Stimulated activated CD4-positive, alpha-beta T cell treated with anti-CD3 and anti-CD28 coated beads, TNF-alpha, amount 100 ng/mL, for 48 hours (primary cell): ENCODE measurements around the gene CASP2.

Experiments
- DNase-seq, 3 donors: peaks; one replicate each; pipeline ENCODE4 v3.0.0-alpha.2; 2020; ENCODE audit warnings: low read depth in 3 of 3

CASP2 gene

DNA sequence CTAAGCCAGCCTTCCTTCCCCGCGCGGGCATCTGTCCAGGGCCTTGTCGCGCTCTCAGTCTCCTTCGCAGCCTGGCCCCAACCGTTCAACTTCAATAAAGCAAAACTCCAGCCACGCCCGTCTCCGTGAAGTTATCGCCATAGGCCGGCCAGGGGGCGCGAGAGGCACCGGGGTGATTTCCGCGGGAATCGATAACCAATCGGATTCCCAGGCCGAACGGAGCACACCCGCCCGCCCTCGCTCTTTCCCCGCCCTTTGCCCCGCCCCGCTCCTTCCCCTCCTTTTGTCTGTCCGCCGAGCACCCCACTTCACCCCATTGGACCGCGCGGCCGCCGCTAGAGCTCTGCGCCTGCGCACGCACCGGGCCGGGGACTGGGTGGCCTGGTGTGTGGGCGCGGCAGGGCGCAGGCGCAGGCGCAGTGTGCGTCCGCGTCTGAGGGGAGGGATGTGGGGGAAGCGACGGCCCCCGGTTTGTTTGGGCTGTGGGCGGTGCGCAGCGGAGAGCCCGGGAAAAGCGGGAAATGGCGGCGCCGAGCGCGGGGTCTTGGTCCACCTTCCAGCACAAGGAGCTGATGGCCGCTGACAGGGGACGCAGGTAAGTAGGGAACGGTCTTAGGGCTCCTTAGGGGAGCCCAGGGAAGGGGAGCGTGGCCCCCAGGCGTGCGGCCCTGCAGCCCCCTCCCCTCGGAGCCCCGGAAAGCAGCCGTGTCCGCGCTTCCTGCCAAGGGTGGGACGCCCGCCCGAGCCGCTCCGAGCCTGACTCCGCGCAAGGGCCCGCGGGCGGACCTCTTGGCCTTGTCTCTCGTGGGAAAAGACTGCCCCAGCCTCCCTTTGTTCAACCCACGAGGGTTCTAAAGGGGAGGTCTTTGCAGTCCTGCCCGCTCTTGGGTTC lies at the start of gene CASP2:
Gene CASP2 (plus strand): TSS at position 417 of the 892 bp plus-strand sequence. CDS start 105 bp downstream, at position 522.
- DNase-seq = peak; percentile 98 to 99 (median 98)

DNA sequence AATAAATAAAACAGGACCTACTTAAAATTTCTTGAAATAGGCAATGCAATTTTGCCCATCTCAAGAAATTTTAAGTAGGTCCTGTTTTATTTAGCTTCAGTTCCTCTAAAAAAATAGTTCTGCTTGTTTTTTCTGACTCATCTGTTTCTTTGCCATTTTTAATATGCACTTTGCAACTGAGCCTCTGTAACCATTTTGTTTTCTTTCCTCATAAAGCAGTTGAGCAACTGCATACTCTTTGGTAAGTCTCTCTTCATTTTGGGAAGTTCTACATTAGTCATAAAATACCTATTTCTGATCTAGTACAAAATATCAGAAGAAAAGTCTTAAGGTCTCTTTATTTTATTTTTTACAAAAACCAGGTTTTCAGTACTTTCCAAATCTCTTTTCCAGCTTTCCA lies 48.3 kb upstream of the CASP2 start:
- DNase-seq = no peak

DNA sequence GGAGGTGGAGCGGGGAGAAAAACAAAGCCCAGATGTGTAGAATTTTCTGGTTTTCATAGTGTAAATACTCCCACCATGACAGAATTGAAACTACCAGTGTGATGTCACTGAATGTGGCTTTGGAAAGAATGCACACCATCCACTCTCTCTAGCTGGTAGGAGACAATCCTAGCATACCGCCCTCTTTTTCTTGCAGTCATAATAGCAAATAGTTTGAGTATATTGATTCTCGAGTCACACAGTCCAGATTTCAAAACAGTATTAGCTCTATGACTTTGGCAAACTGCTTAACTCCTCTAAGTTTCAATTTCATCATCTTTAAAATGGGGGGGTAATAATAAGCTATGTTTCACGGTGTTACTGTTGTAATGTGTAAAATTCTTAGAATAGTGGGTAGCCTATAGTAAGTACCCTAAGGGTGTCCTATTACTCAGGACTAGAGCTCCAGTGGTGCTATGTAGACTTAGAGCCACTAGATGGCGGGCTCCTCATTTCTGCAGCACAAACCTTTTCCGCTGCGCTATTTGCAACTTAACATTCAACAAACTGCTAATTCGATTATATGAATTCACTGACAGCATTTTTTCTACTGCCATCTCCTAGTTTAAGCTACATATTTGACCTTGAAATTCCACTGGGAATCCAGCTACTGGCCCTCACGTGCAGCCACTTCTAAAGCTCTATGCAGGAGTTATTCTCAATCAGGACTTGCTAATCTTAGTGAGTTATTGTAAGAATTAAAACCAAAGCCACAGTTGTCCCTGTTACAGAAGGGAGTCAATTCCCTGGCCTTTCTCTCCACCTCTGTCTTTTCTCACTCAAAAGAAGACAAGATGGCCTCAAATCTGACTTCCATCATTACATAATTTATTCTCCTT lies 47.6 kb upstream of the CASP2 start:
- DNase-seq = peak in 2 of 3 donors; percentile 30 to 44

DNA sequence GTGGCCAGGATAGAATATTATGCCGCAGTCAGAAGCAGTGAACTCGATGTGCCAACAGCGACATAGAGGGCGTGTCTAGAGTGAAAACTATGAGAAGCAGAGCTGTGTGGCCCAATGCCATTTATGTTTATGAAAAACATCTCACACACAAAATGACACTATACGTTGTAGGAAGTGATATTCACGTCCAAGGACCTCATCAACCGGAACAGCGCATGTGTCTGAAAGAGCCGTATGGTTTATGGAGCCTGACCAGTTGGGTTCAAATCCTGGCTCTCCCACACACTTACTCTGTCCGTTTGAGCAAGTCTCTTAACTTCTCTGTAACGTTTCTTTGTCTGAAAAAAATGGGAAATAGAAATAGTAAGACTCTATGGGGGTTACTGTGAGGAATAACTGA lies 45.8 kb upstream of the CASP2 start:
- no peak for DNase-seq

DNA sequence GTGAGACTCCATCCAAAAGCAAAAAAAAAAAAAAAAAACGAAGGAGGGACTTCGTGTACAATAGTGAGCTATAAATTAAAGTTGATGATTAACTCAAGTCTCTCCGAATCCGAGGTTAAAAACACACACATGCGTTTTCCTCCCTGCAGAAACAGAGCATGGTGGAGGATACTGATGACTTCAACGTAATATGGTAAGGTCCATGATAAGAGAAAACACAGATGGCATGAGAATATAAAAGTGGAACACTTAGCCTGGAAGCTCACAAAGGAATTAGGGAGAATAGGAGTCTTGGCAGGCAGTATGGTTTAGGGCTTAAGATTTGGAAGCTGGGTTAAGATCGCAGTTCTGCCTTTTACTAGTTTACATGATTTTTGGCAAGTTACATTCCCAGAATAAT lies 45.0 kb upstream of the CASP2 start:
- no peak for DNase-seq

DNA sequence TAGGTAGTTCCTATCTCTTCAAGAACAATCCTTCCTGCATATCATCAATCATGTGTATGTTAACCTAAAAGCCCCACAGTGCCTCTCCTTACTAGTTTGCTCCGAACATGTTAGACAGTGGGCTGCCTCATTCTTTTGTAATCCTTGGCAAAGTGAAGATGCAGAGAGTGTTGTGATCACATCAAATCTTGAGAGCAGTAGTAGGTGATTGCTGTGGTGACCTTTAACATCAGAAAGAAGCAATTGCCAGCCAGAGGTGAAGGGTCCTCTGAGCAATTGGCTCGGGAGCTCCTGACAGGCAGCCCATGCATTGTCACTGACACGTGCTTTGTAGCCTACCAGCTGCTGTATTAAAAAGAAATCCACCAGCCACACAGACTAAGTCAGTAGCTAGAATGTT lies 44.5 kb upstream of the CASP2 start:
- no peak for DNase-seq

DNA sequence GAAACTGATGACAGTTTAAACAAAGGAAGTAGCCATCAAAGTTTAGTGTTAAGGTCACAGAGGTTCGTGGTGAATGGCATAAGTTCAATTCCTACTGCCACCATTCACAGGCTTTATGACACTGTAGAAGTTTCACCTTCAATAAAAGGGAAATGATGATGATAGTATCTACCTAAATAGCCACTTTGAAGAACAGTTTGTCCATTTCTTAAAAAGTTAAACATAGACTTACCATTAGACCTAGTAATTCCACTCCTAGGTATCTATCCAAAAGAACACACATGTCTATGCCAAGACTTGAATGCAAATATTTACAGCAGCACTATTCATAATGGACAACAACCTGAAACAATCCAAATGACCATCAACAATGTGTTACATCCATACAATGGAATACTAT lies 43.8 kb upstream of the CASP2 start:
- DNase-seq = no peak

DNA sequence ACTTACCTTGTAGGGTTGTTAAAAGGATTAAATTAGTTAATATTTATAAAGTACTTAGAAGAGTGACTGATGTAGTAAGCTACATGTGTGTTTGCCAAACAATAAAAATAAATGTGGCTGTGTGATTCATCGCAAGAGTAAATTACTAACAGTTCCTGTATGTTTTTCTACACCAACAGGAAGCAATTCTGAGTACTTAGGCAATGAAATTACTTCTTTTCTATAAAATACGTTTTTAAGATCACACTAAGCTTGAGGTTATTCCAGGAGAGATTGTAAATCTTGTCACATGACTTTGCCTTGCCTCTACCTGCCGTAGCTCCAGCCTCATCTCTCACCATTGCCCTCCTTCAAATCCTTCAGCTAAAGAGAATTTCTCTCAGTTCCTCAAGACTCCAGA lies 43.0 kb upstream of the CASP2 start:
- DNase-seq = no peak

DNA sequence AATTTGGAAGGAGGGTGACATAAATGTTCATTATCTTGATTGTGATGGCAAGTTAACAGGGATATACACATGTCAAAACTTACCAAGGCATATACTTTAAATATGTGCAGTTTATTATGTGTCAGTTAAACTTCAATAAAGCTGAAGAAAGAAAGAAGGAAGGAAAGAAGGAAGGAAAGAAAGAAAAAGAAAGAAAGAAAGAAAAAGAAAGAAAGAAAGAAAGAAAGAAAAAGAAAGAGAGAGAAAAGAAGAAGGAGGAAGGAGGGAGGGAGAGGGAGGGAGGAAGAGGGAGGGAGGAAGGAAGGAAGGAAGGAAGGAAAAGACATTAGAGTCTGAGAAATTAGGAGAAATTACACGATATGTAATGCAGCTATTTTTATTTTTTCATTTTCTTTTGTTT lies 40.8 kb upstream of the CASP2 start:
- DNase-seq = no peak

DNA sequence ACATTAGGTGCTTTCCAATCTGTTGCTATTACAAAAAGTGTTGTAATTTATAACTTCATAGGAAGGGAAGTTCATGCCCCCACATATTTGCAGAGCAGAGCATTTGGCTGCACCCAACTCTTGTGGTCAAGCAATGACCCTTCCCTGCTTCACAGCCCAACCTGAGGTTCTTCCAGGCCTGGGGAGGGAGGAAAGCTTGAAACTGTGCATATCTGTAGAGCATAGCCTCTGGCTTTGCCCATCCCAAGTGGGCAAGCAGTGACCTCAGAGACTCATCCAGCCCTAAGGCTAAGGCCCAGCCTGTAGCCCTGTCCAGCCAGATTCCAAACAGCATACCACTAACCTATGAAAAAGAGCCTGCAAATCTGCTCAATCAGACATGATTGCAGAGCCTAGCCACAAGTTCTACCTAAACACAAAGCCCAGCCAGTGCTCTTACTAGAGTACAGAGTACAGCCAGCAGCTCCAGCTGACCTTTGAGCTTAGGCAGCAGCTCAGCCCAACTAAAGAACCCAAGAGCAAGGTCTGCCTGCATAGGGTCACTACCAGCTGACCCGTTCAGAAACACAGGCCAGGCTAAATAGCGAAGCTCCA lies 39.3 kb upstream of the CASP2 start:
- DNase-seq = no peak

DNA sequence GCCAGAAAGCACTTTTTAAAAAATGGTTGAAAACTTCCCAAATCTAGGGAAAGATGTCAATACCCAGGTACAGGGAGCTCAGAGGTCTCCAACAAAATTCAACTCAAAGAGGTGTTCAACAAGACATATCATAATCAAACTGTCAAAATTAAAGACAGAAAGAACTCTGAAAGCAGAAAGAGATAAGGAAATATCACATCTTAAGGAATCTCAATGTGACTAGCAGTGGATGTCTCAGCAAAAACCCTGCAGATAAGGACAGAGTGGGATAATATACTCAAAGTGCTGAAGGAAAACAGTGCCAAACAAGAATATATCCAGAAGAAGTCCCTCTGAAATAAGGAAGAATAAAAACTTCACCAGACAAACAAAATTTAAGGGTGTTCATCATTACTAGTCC lies 38.0 kb upstream of the CASP2 start:
- DNase-seq = no peak

DNA sequence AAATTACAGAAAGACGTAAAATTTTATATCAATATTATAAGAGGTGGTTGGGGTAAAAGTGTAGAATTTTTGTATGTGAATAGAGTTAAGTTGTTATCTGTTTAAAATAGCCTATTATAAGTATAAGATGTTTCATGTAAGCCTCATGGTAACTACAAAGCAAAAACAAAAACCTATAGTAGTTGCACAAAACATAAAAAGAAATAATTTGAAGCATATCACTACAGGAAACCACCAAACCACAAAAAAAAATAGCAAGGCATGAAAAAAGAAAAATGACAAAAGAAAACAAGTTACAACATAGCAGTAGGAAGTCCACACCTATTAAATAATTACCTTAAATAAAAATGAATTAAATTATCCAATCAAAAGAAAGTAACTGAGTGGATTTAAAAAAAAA lies 37.3 kb upstream of the CASP2 start:
- no peak for DNase-seq

DNA sequence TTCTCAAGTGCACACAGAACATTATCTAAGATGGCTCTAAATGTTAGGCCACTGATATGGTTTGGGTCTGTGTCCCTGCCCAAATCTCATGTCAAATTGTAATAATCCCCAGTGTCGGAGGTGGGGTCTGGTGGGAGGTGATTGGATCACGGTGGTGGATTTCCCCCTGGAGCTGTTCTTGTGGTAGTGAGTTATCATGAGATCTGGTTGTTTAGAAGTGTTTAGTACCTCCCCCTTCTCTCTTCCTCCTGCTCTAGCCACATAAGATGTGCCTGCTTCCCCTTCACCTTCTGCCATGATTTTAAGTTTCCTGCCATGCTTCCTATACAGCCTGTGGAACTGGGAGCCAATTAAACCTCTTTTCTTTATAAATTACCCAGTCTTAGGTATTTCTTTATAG lies 36.1 kb upstream of the CASP2 start:
- no peak for DNase-seq

DNA sequence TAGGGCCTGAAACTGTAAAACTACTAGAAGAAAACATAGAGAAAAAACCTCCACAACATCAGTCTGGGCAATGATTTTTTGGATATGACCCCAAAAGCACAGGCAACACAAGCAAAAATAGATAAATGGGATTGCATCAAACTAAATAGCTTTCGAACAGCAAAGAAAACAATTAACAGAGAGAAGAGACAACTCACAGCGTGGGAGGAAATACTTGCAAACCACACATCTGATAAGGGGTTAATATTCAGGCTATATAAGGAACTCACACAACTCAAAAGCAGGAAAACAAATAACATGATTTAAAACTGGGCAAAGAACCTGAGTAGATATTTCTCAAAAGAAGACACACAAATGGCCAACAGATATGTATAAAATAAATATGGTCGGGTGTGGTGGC lies 32.6 kb upstream of the CASP2 start:
- DNase-seq = no peak

DNA sequence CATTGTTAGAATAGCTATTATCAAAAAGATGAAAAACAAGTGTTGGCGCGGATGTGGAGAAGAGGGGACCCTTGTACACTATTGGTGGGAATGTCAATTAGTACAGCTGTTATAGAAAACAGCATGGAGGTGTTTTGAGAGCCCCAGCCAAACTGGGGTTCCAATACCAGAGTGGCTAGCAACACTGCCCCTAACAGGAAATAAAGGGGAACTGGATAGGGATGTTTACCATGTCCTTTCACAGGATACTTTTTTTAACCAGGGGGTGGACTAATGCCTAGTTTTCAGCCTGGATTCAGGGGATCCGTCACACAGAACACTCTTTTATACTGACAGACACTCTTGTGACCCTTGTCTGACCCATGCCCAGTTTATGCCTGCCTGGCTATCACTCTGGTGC lies 31.8 kb upstream of the CASP2 start:
- no peak for DNase-seq

DNA sequence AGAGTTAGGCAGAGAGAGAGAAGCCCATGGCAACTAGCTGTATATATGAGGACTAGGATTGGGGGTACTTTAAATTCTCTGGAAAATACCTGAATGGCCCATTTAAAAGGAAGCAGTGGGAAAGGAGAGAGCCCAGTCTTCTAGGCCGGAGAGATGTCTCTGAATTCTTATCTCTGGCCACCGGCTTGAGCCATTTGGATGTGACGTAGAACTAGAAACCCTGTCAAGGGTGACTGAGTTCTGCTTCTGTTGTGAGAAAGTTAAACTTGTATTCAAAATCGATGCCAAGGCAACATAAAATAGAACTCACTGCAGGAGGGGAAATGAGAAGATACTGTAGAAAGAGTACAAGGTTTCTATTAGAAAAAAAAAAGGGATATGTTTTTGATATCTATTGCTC lies 31.2 kb upstream of the CASP2 start:
- DNase-seq = no peak

DNA sequence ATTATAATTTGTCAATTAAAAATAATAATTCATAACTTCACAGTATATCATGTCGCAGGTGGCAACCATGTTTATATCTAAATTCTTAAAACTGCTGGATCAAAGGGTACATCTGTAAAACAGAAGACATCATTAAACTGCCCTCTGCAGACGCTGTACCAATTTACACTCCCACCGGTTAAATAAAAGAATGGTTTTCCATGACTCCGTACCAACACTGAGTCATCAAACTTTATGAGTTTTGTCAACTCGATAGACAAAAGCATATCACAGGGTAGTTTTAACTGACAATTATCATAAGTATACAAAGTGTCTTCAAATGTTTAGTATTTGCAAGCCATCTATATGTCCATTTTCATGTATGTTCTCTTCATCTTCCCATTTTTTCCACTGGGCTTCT lies 30.6 kb upstream of the CASP2 start:
- no peak for DNase-seq

DNA sequence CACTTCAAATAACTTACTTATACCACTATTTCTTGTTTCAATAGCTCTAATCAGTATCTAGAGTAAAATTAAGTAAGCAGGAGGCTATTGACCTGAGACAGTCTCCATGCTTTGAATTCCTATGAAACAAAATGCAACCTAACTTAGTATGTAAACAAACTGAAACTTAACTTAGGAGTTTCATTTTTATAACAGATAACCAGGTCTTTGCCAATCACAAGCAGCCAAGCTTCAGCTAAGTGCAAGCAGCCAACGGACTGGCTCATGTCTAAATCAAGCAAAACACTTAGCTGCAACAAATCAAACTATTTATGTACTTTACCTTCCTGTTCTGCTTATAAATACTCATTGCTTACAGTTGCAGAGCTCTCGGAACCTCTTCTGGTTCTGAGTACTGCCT lies 29.3 kb upstream of the CASP2 start:
- DNase-seq = no peak

DNA sequence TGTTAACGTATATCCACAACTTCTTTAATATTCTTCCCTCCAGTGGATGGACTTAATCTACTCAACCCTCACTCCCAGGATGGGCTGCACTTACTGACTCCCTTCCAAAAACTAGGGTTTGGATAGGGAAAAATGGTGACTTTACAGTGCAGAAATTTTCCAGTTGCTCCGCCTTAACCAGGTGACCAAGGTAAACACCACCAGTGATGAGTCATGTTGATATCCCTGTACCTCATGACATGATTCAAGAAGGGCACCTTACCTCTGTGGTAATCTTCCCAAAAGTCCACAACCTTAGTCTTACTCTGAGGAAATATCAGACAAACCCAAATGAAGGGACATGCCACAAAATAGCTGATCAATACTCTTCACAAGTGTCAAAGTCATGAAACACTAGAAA lies 28.4 kb upstream of the CASP2 start:
- no peak for DNase-seq

DNA sequence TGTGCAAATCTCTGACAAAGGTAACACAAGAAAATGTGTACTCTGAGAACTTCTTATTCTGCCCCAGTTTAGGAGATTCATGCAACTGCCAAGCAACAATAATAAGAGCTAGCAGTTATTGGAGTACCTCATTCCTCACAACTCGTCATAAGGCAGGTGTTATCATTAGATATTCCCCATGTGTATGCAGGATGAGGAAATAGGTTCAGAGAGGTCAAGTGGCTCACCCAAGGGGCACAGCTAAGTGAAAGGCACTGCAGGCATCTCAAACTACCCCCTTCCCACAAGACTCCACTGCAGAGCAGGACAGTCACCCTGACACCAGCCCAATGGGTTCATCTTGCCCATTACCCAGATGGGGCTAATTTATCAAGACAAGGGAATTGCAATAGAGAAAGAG lies 26.2 kb upstream of the CASP2 start:
- DNase-seq = no peak

DNA sequence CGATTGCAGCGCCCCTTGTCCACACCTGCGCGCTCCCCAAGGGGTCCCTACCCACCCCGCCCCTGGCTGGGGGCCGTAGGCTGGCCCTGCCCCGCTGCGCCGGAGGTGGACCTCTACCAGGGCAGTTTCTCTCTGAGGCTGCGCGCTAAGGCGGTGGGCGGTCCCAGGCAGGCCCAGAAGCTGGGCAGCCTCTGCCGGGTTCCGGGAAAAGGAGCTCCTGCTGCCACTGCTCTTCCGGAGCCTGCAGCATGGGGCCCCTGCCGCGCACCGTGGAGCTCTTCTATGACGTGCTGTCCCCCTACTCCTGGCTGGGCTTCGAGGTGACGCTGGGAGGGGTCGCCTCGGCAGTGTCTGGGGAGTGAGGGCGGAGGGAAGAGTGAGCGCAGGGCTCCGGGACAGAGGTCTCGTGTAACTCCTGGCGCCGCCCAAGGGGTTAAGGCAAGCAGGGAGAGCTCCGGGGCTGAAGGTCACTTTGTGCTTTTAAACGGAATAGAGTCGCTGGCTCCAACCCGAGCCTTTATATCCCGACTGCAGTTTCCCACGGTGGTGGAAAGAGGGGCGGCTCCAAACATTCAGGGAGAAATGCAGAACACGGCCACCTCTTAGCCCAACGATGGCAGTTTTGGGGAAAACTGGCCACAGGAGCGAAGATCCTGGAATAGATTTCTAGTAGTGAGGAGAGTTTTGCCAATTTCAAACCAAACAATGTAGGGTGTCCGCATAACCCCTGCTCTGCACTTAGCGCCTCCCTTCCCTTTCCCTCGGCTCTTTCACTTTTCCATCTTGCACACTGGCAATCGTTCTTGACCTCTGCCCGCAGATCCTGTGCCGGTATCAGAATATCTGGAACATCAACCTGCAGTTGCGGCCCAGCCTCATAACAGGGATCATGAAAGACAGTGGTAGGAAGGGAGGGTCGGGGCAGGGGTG lies 24.6 kb upstream of the CASP2 start, which contains the start of gene GSTK1:
Gene GSTK1 (plus strand): TSS at position 176 of the 930 bp plus-strand sequence. CDS start 73 bp downstream, at position 249.
- DNase-seq = peak; percentile 58 to 81 (median 61)
